HepG2 (cell line): ENCODE results near the gene RNF10. TPM values are rescaled to one million over a fixed set of nuclear protein-coding genes. Genes with fewer than 3 reads are reported as not detected.

ENCODE experiments used
- CCAR2 ChIP-seq: fragments of 200-400 bp; formaldehyde crosslinking; optimal IDR thresholded peaks from 2 replicates; pipeline ENCODE3; 2018; ENCODE audit warnings: low read depth, mild to moderate bottlenecking, low read length, moderate library complexity
- ESRRA ChIP-seq: sonication (generic); formaldehyde crosslinking; IDR thresholded peaks from 2 replicates; pipeline ENCODE4 v1.5.1; 2020; ENCODE audit warnings: mild to moderate bottlenecking, low read depth, missing genetic modification reagents
- FOXO1 ChIP-seq: sonication (generic); formaldehyde crosslinking; IDR thresholded peaks from 2 replicates; pipeline ENCODE4 v1.4.0; 2020; ENCODE audit warnings: missing genetic modification reagents
- HHEX ChIP-seq: IDR thresholded peaks from 2 replicates; pipeline ENCODE4 v1.6.1; 2016; ENCODE audit warnings: control low read depth
- IRF1 ChIP-seq: sonication (generic); formaldehyde crosslinking; IDR thresholded peaks from 2 replicates; pipeline ENCODE4 v1.4.0; 2020; ENCODE audit warnings: low read depth, mild to moderate bottlenecking, missing genetic modification reagents
- KDM4B ChIP-seq: sonication (generic); formaldehyde crosslinking; IDR thresholded peaks from 2 replicates; pipeline ENCODE4 v1.4.0; 2020; ENCODE audit warnings: missing genetic modification reagents
- NBN ChIP-seq: fragments of 450-650 bp; conservative IDR thresholded peaks from 2 replicates; pipeline ENCODE4 v1.6.1; 2017
- NFE2L2 ChIP-seq: fragments of 150-350 bp; IDR thresholded peaks from 2 replicates; pipeline ENCODE4 v1.6.1; 2014; ENCODE audit warnings: low read length
- NFKBIZ ChIP-seq: IDR thresholded peaks from 2 replicates; pipeline ENCODE4 v1.6.1; 2018; ENCODE audit warnings: missing genetic modification reagents, missing compliant biosample characterization
- RBAK ChIP-seq: sonication (generic); formaldehyde crosslinking; IDR thresholded peaks from 2 replicates; pipeline ENCODE4 v1.5.1; 2020; ENCODE audit warnings: mild to moderate bottlenecking, missing genetic modification reagents
- RBM22 ChIP-seq: fragments of 200-400 bp; formaldehyde crosslinking; optimal IDR thresholded peaks from 2 replicates; pipeline ENCODE3; 2017; ENCODE audit warnings: mild to moderate bottlenecking, low read length, moderate library complexity
- RNF219 ChIP-seq: sonication (generic); formaldehyde crosslinking; IDR thresholded peaks from 2 replicates; pipeline ENCODE4 v1.5.0; 2020; ENCODE audit warnings: mild to moderate bottlenecking, missing genetic modification reagents
- SMAD1 ChIP-seq: sonication (generic); formaldehyde crosslinking; IDR thresholded peaks from 2 replicates; pipeline ENCODE4 v1.4.0; 2020; ENCODE audit warnings: missing genetic modification reagents, low read depth, mild to moderate bottlenecking, borderline replicate concordance
- SP1 ChIP-seq, 2 experiments: fragments of 450-650 bp in 1 of 2; sonication (generic) in 1 of 2; formaldehyde crosslinking in 1 of 2; IDR thresholded peaks; 2 replicates each; pipeline versions ENCODE4 v1.4.0 to v1.6.1; 2016 to 2020; ENCODE audit warnings: missing genetic modification reagents in 1 of 2
- SRY ChIP-seq: sonication (generic); formaldehyde crosslinking; IDR thresholded peaks from 2 replicates; pipeline ENCODE4 v1.8.0; 2022; ENCODE audit warnings: mild to moderate bottlenecking, missing genetic modification reagents
- THAP7 ChIP-seq: sonication (generic); formaldehyde crosslinking; IDR thresholded peaks from 2 replicates; pipeline ENCODE4 v1.8.1; 2023; ENCODE audit warnings: mild to moderate bottlenecking, missing genetic modification reagents
- ZNF124 ChIP-seq: sonication (generic); formaldehyde crosslinking; IDR thresholded peaks from 2 replicates; pipeline ENCODE4 v1.4.0; 2020; ENCODE audit warnings: missing genetic modification reagents
- ZNF280B ChIP-seq: sonication (generic); formaldehyde crosslinking; IDR thresholded peaks from 2 replicates; pipeline ENCODE4 v1.5.0; 2020; ENCODE audit warnings: missing genetic modification reagents, mild to moderate bottlenecking, borderline replicate concordance
- ZNF329 ChIP-seq: sonication (generic); formaldehyde crosslinking; IDR thresholded peaks from 2 replicates; pipeline ENCODE4 v1.9.0; 2021; ENCODE audit warnings: low read depth, mild to moderate bottlenecking, missing genetic modification reagents
- ZNF672 ChIP-seq: sonication (generic); formaldehyde crosslinking; IDR thresholded peaks from 2 replicates; pipeline ENCODE4 v1.8.1; 2022; ENCODE audit warnings: missing genetic modification reagents
- ZNF709 ChIP-seq: sonication (generic); formaldehyde crosslinking; IDR thresholded peaks from 2 replicates; pipeline ENCODE4 v1.5.0; 2020; ENCODE audit warnings: mild to moderate bottlenecking, missing genetic modification reagents
- polyA plus RNA-seq, 8 experiments: library from polyadenylated mRNA; depleted of rRNA in 3 of 8; stranded (reverse) in 7 of 8; unstranded in 1 of 8; fragments of >200 nt; fragmentation: Illumina TruSeq in 4 of 8; extraction: Trizol in 4 of 8; gene quantifications; 2 replicates each; pipeline versions ENCODE4 v1.2.1 to v1.2.3, GENCODE V29; 2011 to 2016; ENCODE audit warnings: low read depth in 4 of 8, missing spikeins in 1 of 8, mixed read lengths in 1 of 8; ENCODE audit not compliant: insufficient read depth in 1 of 8
- total RNA-seq, 5 experiments: library from RNA; depleted of rRNA; stranded (reverse); fragments of >200 nt; fragmentation: Illumina TruSeq; extraction: Trizol; gene quantifications; 2 replicates each; pipeline ENCODE4 v1.2.3, GENCODE V29; 2016; ENCODE audit warnings: low read depth in 1 of 5
- TF ChIP-seq, protein P1 (sequence below): IDR thresholded peaks from 2 replicates; pipeline ENCODE4 v1.6.1; 2016; ENCODE audit warnings: missing genetic modification reagents, missing compliant biosample characterization
- TF ChIP-seq, protein P2 (sequence below): IDR thresholded peaks from 2 replicates; pipeline ENCODE4 v1.6.1; 2016; ENCODE audit warnings: low read depth, borderline replicate concordance
- TF ChIP-seq, protein P3 (sequence below): IDR thresholded peaks from 2 replicates; pipeline ENCODE4 v1.6.1; 2016

The RNF10 gene
- total and polyA plus RNA-seq, 2 of the 13 experiments (the other 11 are each of a cell fraction or from before 2014, with no cell fraction given), result 62.5 to 88.0 TPM

DNA sequence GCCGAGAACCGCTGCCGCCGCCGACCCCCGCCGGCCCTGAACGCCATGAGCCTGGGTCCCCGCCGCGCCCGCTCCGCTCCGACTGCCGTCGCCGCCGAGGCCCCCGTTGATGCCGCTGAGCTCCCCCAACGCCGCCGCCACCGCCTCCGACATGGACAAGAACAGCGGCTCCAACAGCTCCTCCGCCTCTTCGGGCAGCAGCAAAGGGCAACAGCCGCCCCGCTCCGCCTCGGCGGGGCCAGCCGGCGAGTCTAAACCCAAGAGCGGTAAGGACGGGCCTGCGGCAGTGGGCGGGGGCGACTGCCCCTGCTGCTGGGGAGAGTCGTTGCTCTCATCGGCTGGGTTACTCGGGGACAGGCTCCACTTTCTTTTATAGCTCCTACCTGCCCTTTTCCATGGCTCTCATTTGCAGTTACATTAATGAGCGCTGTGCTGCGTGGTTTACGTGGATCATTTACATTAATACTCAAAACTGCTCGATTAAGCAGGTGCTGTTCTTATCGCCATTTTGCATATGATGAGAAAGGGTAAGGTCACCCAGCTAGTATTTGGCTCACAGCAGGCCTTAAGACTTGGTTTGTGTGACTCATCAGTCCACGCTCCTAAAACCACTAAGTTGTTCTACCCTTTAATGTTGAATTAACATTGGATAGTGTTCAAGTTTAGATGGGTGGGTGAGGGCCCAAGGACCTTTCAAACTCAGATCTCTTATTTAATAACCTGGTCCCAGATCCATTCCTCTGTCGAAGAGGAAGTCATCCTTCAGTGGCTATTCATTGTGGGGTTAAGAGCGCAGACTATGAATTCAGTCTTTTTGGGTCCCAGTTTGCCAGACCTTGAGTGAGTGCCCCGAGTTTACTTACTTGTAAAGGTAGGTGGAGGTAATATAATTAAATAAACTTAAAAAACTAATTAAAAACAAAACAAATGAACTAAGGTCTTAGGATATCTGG, 823 bp downstream of the RNF10 start (continued):
- TF ChIP-seq THAP7 (no peak), ESRRA (CRISPR knock-in tag) (no peak; the same call in 1 of the 2 replicates), SMAD1 (CRISPR knock-in tag) (no peak), IRF1 (CRISPR knock-in tag) (no peak), CCAR2 (no peak), ZNF329 (CRISPR knock-in tag) (no peak), ZNF709 (CRISPR knock-in tag) (no peak), RBAK (CRISPR knock-in tag) (no peak), RBM22 (no peak), ZNF280B (CRISPR knock-in tag) (no peak), SP1 (IDR thresholded peaks at IDR 0.05) (no peak), SP1 (CRISPR knock-in tag; IDR thresholded peaks at IDR 0.05) (no peak), ZNF124 (no peak), ZNF672 (no peak), RNF219 (CRISPR knock-in tag) (no peak), NBN (no peak), FOXO1 (CRISPR knock-in tag) (no peak), KDM4B (CRISPR knock-in tag) (no peak), NFE2L2 (no peak), SRY (CRISPR knock-in tag) (no peak), NFKBIZ (CRISPR knock-in tag) (no peak), HHEX (no peak)
- TF ChIP-seq, protein P1, sequence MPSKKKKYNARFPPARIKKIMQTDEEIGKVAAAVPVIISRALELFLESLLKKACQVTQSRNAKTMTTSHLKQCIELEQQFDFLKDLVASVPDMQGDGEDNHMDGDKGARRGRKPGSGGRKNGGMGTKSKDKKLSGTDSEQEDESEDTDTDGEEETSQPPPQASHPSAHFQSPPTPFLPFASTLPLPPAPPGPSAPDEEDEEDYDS (CRISPR knock-in tag), result no peak
- TF ChIP-seq, protein P2, sequence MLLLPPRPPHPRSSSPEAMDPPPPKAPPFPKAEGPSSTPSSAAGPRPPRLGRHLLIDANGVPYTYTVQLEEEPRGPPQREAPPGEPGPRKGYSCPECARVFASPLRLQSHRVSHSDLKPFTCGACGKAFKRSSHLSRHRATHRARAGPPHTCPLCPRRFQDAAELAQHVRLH (CRISPR knock-in tag), result no peak
- TF ChIP-seq, protein P3, sequence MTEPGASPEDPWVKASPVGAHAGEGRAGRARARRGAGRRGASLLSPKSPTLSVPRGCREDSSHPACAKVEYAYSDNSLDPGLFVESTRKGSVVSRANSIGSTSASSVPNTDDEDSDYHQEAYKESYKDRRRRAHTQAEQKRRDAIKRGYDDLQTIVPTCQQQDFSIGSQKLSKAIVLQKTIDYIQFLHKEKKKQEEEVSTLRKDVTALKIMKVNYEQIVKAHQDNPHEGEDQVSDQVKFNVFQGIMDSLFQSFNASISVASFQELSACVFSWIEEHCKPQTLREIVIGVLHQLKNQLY (CRISPR knock-in tag), result no peak
